ENCODE measurements around the gene MARS1.
A peak's percentile ranks its signal among the peaks of the same experiment; 100 is the strongest.

The MARS1 gene

GRCh38 chr12:57534250-57534649 is 46.4 kb downstream of the MARS1 start:
- DNase-seq: no peak

DNA sequence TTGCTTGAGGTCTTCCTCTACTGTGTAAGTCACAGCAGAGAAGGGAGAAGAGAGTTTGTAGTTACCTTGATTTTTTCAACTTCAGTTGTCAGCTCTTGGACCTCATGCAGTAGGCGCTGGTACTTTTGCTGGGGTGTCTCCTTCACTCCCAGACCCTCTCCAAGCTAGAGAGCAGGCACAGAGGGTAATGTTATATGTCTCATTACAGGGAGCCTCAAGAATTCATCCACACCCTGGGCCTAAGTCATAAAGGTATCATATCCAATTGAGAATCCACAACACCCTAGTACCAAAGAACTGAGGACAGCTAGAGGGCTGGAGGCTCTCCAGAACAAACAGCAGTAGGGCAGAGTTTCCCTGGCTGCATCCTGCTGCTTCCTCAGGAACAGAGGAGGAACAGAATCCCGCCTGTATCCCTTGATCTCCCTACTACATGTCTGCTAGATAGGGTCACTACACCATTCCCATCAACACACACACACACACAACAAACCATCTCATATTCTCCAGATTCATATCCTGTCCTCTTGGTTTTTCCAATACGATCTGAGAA is 47.2 kb downstream of the MARS1 start:
- no peak for DNase-seq

- DNase-seq: no peak
Measured at GRCh38 chr12:57535764-57536596, 48.1 kb downstream of the MARS1 start.

DNA sequence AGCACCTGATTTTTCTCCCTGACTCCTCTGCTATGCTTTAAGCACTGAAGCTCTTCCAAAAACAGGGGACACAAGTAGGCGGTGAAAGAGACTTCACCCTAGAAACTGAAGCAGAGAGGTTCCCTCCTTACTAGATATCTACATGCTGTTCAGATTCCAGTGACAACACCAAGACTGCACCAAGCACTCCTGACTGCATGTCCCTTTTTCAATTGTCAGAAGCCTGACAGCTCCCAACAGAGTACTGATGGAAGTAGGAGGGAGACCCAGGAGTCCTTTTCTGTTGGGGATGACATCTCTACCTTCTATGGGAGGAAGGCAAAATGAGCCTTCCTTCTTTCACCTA is 48.7 kb downstream of the MARS1 start:
- no peak for DNase-seq

- no peak for DNase-seq
Measured at GRCh38 chr12:57539134-57539768, 51.4 kb downstream of the MARS1 start.

DNA sequence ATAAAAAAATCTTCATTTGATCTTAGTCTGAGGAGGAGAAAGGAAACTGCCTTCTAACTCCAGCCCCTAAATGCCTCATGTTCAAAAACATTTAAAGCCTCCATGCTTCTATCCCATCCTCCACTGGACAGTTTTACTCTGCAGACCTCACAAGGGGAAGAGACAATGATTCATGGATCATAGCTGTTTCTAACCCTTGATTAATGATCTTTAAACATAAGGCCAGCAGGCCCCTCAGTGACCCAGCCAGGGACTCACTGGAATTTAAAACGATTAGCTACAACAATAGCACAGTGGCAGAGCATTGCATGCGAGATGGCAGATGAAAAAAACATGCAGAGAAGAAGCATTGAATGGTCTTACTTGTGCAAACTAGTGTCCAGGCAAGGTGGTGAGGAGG is 53.1 kb downstream of the MARS1 start:
- DNase-seq: no peak

DNA sequence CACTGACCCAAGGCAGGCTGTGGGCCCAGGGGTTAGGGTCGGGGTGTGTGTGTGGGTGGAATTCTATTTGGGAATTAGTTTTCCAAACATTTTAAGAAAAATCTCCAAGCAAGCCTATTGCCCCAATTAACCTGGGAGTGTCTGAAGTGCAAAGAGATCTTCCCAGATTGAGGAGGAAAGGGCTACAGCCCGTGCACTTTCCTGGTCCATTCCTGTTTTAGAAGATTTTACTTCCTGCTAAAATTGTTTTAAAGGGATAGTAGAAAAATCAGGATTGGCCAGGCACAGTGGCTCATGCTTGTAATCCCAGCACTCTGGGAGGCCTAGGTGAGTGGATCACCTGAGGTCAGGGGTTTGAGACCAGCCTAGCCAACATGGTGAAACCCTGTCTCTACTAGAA is 53.8 kb downstream of the MARS1 start:
- no peak for DNase-seq

DNA sequence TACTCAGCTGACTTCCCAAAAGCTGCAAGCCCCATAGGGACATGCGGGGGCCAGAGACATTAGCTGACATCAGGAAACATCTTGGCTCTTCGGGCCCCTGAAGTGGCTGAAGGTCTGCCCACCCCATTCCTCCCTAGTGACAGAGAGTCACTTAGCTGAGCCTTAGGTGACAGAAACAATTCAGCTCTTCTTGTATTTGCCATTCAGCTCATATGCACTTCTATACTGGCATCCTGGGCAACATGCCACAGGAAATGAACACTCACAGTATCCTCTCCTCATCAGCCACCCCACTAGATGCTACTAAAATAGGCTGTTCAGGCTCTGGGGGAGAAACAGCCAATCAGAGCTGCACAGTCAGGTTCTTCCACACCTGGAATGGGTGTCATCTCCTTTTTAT is 55.7 kb downstream of the MARS1 start:
- no peak for DNase-seq

DNA sequence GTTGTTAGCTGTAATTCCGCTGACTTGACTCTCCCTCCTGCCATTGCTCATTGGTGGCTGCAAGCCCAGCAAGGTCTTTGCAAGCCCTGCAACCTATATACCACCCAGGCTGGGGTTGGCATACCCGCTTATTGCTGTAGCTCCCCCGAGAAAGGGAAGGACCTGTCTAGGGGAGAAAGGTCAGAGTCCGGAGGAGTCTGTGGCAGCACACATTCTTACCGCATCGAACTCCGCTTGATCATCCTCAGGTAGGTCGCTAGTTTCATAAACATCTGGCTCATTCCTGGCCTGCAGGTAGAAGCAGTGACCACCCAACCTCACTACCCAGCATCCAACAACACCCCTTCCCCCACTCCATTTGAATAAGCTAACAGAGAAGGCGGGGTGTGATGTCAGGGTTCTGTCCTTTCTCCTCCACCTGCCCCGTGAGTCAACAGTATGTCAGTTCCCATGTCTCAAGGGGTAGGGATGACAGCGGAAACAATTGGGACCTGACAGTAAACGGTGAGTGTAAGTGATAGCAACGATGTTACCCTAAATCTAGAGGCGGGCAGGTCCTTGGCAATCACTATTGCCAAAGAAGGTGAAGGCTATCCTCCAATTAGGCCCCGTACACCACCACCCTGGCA is 58.1 kb downstream of the MARS1 start:
- DNase-seq: no peak

GRCh38 chr12:57546438-57547287 is 58.8 kb downstream of the MARS1 start, which contains the start of gene DCTN2:
Gene DCTN2, minus strand, starts transcription at chr12:57547192. Its CDS starts 129 bp downstream, at chr12:57547063.
- peak; percentile 98 for DNase-seq

DNA sequence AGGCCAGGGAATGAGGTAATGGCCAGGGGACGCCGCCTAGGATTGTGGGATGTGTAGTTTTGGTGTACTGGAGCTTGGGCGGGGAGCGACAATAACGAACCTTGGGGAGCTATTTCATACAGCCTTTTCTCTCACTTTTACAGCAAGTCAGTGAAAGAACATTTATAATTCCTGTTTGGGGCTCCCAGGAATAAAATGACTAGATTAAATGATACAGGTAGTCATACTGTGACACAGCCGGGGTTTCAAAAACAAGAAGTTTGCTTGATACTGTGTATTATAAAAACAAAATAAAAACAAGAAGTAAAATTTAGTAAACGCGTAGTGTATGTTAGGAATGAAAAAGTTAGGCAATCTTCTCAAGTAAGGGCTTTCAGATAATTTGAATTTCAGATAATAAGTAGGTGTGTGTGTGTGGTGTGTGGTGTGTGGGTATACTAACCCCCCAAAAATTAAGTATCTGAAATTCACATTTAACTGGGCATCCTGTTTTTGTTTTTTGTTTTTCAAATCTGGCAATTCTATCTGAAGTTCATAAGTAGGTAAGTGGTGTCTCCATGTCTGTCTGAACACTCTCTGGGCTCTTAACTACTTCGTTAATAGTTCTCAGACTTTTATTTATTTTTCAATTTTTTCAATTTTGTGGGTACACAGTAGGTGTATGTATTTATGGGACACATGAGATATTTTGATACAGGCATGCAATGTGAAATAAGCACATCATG is 59.6 kb downstream of the MARS1 start:
- DNase-seq: no peak

- DNase-seq: no peak
Measured at GRCh38 chr12:57548013-57548315, 60.1 kb downstream of the MARS1 start.

GRCh38 chr12:57548488-57548887 is 60.6 kb downstream of the MARS1 start:
- DNase-seq: no peak

DNA sequence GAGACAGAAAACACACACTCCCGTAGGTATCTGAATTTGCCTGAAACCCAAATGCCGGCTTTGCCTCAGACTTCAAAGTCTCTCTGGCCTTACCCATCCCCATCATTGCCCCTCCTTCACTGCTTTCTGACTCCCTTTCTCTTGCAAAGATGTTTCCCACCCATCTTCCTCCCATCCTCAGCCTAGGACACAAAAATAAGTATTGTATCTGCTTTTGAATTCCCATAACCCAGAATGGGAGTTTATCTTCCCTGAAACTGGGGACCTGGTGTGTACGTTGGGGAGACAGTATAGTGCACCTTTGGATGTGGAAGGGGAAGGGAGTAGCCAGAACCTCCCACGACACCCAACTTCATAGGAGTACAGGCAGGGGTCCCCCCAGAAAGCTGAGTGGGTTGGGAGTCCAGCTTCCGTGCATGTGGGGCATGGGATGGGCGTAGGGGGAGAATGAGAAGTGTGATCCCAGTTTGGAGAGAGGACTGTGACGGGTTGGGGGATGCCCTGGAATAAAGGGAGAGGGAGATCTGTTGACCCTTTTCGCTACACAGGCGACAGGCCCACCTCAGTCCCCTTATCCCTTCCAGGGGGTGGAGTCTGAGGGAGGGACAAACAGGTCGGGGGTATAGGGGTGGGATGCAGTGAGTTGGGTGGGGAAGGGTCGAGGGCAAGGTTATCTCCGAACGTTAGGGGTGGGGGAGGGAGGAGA is 61.5 kb downstream of the MARS1 start:
- DNase-seq: no peak

GRCh38 chr12:57549909-57550640 is 62.2 kb downstream of the MARS1 start, which contains the start of gene KIF5A:
Gene KIF5A, plus strand, starts transcription at chr12:57550044. Its CDS starts 228 bp downstream, at chr12:57550272.
- no peak for DNase-seq

DNA sequence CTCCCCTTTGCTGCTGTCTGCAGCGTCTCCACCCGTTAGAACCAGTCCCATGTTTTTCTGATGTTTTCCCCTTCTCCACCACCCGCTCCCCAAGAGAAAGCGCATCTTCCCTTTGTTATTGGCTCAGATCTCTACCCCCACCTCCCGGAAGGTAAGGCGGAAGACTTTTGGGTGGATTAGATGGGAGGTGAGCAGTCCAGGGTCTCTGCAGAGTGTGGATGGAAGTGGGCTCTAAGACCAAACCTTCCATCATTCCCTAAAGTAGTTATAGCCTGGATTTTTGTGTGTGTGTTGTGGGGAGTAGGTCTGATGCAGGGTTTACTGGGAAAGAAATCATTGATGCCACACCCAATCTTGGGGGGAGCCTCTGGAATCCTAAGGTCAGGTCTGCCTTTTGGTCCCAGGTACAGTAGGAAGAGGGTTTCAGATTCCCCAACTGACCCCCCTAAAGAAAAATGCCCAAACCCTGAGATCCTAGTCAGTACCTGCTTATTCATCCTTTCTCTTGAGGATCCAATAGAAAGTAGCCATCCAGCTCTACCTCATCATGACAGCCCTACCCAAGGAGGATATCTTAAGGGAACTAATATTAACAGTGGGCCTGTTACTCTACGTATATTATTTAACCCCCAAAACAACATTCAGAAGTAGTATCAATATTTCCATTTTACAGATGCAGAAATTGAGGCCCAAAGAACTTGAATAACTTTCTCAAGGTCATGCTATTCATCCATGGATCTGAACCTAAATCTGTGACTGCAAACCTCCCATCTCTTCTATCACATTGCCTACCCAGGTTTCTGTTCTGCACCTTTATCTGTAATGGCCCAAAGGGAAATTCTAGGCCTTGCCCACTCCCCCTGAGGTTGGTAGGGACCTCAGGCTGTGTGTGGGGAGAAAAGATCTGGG is 63.0 kb downstream of the MARS1 start:
- no peak for DNase-seq

GRCh38 chr12:57551637-57552305 is 63.9 kb downstream of the MARS1 start:
- no peak for DNase-seq

DNA sequence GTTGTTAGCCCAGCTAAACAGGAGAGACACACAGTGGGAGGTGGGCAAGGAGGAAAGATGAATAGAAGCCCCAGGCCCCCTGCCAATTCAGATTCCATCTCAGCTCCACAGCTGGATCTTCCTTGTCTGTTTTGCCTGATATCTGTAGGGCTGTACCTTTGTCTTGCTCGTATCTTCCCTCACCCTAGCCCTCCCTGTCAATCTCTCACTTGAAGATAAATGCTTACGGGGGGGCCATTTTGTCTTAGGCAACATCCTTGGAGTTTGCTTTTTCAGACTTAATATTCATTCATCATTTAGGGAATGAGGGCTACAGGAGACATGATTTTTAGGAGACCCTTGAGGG is 64.4 kb downstream of the MARS1 start:
- no peak for DNase-seq

DNA sequence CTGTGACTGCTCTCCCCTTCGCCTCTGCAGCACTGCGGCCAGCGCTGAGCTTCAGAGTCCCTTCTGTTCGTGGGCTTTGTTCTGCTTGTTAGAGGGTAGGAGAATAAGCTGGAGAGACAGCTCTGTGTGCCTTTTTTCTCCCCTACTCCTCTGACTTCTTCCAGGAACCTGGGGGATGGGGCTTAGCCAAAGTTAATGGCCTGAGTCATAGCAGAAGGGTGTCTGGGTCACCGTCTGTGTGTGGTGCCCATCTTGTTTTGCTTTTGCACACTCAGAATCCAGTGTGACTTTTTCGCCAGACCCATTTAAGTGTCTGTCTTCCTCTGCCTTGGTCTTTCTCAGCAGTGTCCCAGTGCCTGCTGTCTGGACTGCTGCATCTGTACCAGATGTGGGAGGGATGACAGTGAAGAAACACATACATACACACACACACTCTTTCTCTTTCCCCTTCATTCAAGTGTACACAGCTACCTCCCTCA is 65.0 kb downstream of the MARS1 start:
- DNase-seq: peak; percentile 12
